ENCODE results near the gene LTBP1.

DNA sequence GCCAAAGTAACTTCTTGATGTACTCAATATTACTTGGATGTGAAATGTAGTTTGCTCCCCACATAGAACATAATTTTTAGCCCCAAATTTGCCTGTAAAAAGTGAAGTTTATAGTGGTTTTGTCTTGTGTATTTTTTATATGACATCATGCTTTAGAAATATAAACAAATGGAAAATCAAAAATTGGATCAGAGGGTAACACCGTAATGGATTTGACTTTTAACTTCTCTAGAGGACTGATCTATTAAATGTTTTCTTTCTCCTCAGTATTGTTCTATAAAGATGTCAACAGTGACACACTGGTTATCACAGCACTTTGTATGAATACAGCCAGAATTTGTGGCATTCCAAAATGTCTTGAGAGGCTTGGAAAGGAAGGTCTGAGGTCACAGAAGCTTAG lies 484.1 kb downstream of the LTBP1 start:
- TF ChIP-seq, protein P1, sequence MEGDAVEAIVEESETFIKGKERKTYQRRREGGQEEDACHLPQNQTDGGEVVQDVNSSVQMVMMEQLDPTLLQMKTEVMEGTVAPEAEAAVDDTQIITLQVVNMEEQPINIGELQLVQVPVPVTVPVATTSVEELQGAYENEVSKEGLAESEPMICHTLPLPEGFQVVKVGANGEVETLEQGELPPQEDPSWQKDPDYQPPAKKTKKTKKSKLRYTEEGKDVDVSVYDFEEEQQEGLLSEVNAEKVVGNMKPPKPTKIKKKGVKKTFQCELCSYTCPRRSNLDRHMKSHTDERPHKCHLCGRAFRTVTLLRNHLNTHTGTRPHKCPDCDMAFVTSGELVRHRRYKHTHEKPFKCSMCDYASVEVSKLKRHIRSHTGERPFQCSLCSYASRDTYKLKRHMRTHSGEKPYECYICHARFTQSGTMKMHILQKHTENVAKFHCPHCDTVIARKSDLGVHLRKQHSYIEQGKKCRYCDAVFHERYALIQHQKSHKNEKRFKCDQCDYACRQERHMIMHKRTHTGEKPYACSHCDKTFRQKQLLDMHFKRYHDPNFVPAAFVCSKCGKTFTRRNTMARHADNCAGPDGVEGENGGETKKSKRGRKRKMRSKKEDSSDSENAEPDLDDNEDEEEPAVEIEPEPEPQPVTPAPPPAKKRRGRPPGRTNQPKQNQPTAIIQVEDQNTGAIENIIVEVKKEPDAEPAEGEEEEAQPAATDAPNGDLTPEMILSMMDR (IDR thresholded peaks at IDR 0.05; ENCODE audit: low read depth, low read length, poor library complexity, severe bottlenecking), result no peak
- TF ChIP-seq EZH2phosphoT487 (IDR thresholded peaks at IDR 0.05; ENCODE audit: borderline replicate concordance, low read length), result no peak

Measured in DOHH2 (cell line).